GM13977 (cell line): ENCODE data around the gene ZSCAN31.

Experiments used
- DNase-seq: peaks from one replicate; pipeline ENCODE4 v3.0.0; 2012; ENCODE audit warnings: low spot score
- in situ Hi-C: fragments of 300-500 bp; cut with MboI; formaldehyde crosslinking; loops from one replicate; pipeline ENCODE4 v1.12.0; 2022; ENCODE audit warnings: low sequenced_read_pairs, low pct_unique_long_range_greater_than_20kb, mixed read lengths, inconsistent platforms; ENCODE audit not compliant: unreplicated experiment
- TF ChIP-seq, protein P1 (sequence below): IDR thresholded peaks from 2 replicates; pipeline ENCODE4 v1.5.1; 2012; ENCODE audit warnings: mild to moderate bottlenecking, control low read depth; ENCODE audit not compliant: insufficient read depth; ENCODE audit errors: extremely low read depth, missing control alignments

The ZSCAN31 gene

DNA sequence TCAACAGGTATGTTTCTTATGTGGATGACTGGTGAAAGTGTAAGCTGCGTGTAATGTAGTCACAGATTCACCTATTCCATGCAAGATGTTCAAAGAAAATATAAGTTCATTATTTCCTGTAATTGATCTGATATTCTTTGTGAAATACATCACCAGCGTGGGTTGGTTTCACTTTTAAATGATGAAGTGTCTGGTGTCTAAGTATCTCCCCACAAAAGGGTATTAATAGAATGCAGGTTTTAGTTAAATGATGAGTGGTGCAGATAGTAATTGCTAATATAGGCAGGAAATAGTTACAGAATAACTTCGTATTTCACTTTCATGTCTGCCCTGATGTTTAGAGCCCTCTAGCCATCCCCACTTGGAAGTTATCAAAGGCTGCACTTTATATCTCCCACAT is 32.4 kb downstream of the ZSCAN31 start:
- in situ Hi-C loops, result no loop called here
- peak; percentile 49 for DNase-seq
- TF ChIP-seq, protein P1, sequence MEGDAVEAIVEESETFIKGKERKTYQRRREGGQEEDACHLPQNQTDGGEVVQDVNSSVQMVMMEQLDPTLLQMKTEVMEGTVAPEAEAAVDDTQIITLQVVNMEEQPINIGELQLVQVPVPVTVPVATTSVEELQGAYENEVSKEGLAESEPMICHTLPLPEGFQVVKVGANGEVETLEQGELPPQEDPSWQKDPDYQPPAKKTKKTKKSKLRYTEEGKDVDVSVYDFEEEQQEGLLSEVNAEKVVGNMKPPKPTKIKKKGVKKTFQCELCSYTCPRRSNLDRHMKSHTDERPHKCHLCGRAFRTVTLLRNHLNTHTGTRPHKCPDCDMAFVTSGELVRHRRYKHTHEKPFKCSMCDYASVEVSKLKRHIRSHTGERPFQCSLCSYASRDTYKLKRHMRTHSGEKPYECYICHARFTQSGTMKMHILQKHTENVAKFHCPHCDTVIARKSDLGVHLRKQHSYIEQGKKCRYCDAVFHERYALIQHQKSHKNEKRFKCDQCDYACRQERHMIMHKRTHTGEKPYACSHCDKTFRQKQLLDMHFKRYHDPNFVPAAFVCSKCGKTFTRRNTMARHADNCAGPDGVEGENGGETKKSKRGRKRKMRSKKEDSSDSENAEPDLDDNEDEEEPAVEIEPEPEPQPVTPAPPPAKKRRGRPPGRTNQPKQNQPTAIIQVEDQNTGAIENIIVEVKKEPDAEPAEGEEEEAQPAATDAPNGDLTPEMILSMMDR, result no peak

- TF ChIP-seq, protein P1, result no peak
- in situ Hi-C loops, result no loop called here
- DNase-seq, result no peak
These were observed 39.4 kb downstream of the ZSCAN31 start for GRCh38 chr6:28296520-28297060.

GRCh38 chr6:28295326-28295725 is 40.6 kb downstream of the ZSCAN31 start:
- in situ Hi-C loops, result no loop called here
- TF ChIP-seq, protein P1, result no peak
- no peak for DNase-seq

DNA sequence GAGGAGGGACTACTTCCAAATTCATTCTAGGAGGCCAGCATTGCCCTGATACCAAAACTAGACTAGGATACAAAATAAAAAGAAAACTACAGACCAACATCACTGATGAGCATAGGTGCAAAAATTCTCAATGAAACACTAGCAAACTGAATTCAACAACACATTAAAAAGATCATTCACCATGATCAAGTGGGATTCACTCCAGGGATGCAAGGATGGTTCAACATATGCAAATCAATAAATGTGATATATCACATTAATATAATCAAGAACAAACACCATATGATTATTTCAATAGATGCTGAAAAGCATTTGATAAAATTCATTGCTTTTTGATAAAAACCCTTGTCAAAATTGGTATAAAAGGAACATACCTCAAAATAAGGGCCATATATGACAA is 44.4 kb downstream of the ZSCAN31 start:
- TF ChIP-seq, protein P1, result no peak
- in situ Hi-C loops, result no loop called here
- no peak for DNase-seq

GRCh38 chr6:28282926-28283325 is 53.0 kb downstream of the ZSCAN31 start:
- in situ Hi-C loops, result no loop called here
- no peak for DNase-seq
- TF ChIP-seq, protein P1, result no peak

DNA sequence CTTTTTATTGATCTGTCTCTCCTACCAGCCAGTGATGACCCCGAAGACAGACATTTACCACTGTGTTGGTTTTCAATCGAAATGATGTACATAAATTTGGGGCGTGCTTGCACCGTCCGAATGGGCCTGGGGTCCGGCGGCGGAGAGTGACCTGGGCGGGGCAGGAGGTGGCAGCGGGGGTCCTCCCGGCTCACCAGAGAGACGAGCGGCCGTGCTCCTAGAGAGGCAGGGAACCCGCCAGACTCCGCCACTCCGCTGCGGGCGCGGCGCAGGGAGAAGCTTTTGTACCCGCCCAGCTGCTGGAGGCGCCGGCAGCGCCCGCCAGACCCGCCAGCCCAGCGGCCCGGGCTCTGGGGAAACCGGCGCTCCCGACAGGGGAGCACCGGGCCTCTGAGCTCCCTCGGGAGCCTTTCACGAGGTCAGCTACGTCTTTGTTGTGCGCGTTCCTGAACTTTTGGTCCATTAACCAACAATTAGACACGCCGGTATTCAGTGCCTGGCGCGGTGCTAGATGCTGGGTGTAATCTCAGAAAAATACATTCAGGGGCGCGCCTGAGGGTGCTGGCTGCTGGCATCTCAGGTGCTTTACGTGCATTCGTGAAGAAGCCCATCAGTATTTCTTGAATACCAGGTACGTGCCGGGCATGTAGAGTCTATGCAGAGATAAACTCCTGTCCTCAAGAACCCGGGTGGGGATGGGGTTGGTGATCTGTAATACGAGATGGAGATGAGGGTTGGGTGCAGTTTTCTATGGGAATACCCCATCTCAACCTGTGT is 54.5 kb downstream of the ZSCAN31 start, which contains the start of gene PGBD1:
PGBD1 (plus strand) TSS at position 285 of the 777 bp plus-strand sequence. CDS start 2,242 bp downstream, outside the sequence.
- peak; percentile 58 for DNase-seq
- TF ChIP-seq, protein P1, result no peak
- in situ Hi-C loops, result no loop called here
